Measurements from ENCODE around the gene LZTR1. TPM values are rescaled to one million over a fixed set of nuclear protein-coding genes. Genes with fewer than 3 reads are reported as not detected.

The LZTR1 gene
- total RNA-seq, 1 donor from 2014 or later = 87.0 TPM

DNA sequence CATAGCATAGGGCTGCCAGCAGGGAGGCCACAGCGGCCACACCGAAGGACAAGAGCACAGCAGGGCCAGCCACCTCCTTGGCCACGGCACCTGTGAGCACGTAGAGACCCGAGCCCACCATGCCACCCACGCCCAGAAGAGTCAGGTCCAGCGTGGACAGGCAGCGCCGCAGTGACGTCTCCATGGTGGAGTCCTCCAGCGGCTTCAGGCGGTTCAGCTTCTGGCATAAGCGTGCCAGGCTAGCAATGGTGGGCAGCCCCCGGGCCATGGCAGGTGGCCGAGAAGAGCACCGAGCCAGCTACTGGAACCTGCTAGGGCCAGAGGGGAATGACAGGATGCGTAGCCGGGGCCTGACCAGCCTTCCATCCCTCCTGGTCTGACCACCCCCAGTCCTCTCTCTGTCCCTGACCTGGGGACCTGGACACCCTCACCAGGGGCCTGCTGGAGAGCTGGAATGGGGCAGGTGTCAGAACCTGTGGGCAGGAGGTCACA lies 49.5 kb downstream of the LZTR1 start:
- H3K27me3 Mint-ChIP-seq (ENCODE audit: low read depth) = no peaks in the 10 kb centered on the region
- no peak overlapping the region for H3K27ac Mint-ChIP-seq (ENCODE audit: unreplicated experiment)
- peak overlapping the region; percentile 9 for H3K4me3 Mint-ChIP-seq (ENCODE audit: unreplicated experiment)
- TF ChIP-seq, protein P1, sequence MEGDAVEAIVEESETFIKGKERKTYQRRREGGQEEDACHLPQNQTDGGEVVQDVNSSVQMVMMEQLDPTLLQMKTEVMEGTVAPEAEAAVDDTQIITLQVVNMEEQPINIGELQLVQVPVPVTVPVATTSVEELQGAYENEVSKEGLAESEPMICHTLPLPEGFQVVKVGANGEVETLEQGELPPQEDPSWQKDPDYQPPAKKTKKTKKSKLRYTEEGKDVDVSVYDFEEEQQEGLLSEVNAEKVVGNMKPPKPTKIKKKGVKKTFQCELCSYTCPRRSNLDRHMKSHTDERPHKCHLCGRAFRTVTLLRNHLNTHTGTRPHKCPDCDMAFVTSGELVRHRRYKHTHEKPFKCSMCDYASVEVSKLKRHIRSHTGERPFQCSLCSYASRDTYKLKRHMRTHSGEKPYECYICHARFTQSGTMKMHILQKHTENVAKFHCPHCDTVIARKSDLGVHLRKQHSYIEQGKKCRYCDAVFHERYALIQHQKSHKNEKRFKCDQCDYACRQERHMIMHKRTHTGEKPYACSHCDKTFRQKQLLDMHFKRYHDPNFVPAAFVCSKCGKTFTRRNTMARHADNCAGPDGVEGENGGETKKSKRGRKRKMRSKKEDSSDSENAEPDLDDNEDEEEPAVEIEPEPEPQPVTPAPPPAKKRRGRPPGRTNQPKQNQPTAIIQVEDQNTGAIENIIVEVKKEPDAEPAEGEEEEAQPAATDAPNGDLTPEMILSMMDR (IDR thresholded peaks at IDR 0.05) = no peak
- H3K9me3 Mint-ChIP-seq (ENCODE audit: low read depth) = no peaks in the 10 kb centered on the region
- H3K4me1 Mint-ChIP-seq (ENCODE audit: low read depth) = peaks cover 16% of the 10 kb centered on the region
- DNase-seq (ENCODE audit: low spot score) = no peak
- no peaks in the 10 kb centered on the region for H3K36me3 Mint-ChIP-seq (ENCODE audit: low read depth)

DNA sequence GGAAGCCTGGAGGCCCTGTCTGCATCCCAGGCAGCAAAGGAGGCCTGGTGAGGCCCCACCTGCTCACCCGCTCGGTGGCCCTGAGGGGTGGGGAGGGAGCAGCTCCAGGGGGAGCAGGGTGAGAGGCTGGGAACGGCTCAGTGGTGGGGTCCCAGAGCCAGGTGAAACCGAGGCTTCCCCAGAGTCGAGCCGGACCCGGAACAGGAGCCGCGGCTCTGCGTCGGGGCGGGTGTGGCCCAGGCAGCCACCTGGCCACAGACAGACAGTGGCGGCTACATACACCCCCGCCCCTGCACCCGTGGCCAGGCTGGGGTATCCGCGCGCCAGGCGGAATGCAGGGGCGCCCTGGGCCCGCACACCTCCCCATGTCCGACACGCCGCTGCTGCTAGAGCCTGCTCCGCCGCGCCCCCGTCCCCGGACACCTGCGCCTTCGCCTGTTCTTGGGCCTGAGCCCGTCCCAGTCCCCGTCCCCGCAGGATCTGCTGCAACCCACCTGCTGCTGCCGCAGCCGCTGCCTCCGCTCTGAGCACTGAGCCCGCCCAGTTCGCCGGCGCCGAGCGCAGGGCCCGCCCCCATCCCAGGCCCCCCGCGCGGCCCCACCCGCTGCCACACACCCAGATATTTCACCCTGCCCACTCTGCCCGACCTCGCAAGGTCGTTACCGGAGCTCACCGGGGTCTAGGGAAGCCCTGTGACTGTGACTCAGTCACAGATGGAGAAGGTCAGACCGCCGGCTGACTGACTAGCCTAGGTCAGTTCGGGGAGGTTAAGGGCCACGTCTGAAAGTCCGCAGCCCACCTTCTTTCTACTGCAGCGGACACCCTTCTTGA lies 50.2 kb downstream of the LZTR1 start, which contains the start of gene SLC7A4:
SLC7A4 (minus strand) TSS at position 525 of the 831 bp plus-strand sequence. CDS start 749 bp downstream, outside the sequence.
- Mint-ChIP-seq H3K36me3 (ENCODE audit: low read depth) (no peaks in the 10 kb centered on the region), H3K27ac (ENCODE audit: unreplicated experiment) (no peak within 1 kb of the TSS), H3K4me3 (ENCODE audit: unreplicated experiment) (peak within 1 kb of the TSS; percentile 33), H3K27me3 (ENCODE audit: low read depth) (no peaks in the 10 kb centered on the region), H3K4me1 (ENCODE audit: low read depth) (peaks cover 13% of the 10 kb centered on the region), H3K9me3 (ENCODE audit: low read depth) (no peaks in the 10 kb centered on the region)
- TF ChIP-seq, protein P1 (IDR thresholded peaks at IDR 0.05) = no peak
- no peak for DNase-seq (ENCODE audit: low spot score)

DNA sequence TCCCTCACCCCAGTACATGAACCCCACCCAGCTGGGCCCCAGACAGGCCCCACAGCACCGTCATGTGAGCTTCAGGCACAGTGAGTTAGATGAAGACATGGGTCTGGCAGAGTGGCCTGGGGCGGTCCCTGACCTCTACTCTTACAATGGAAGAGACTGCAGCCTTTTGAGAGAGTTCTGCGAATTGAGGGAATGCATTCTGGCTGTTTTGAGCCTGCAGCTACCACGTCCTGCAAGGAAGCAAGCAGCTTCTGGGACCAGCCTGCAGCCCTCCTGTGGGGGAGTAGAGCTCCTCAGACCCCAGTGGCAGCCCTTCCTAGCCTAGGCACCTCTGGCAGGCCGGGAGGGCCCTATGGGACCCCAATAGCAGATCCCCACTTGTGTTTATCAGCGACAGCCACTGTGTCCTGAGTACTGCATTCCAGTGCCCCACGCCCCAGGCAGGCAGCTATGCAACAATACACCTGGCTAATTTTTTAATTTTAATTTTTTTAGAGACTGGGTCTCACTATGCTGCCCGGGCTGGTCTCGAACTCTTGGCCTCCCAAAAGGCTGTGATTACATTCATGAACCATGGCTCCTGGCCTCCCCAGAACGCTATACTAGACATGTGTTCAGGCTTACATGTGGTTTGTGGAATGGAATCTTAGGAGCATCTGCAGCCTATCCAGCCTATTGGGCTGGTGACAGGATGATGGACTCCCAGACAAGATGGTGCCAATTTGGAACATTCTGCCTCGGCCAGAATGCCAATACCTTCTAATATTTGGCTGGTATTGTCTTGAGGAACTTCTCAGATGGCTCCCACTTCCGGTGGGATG lies 51.0 kb downstream of the LZTR1 start:
- H3K9me3 Mint-ChIP-seq (ENCODE audit: low read depth) = no peaks in the 10 kb centered on the region
- peaks cover 15% of the 10 kb centered on the region for H3K4me1 Mint-ChIP-seq (ENCODE audit: low read depth)
- DNase-seq (ENCODE audit: low spot score) = no peak
- H3K36me3 Mint-ChIP-seq (ENCODE audit: low read depth) = no peaks in the 10 kb centered on the region
- TF ChIP-seq, protein P1 (IDR thresholded peaks at IDR 0.05) = no peak
- H3K27me3 Mint-ChIP-seq (ENCODE audit: low read depth) = no peaks in the 10 kb centered on the region
- no peak overlapping the region for H3K27ac Mint-ChIP-seq (ENCODE audit: unreplicated experiment)
- no peak overlapping the region for H3K4me3 Mint-ChIP-seq (ENCODE audit: unreplicated experiment)

DNA sequence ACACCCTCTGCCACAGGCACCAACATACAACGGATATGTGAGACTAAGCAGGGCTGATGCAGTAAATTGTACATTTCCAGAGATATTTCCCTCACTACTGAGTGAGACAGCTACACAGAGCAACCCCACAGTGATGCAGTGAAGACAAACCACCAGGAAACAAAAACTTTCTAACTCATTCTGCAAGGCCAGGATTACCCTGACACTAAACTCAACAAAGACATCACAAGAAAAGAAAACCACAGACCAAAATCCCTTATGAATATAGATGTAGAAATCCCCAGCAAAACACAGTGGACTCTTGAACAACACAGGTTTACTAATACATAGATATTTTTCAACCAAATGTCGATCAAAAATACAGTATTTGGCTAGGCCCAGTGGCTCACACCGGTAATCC lies 51.8 kb downstream of the LZTR1 start:
- H3K9me3 Mint-ChIP-seq (ENCODE audit: low read depth) = no peaks in the 10 kb centered on the region
- no peaks in the 10 kb centered on the region for H3K27me3 Mint-ChIP-seq (ENCODE audit: low read depth)
- no peak overlapping the region for H3K27ac Mint-ChIP-seq (ENCODE audit: unreplicated experiment)
- no peak overlapping the region for H3K4me3 Mint-ChIP-seq (ENCODE audit: unreplicated experiment)
- H3K36me3 Mint-ChIP-seq (ENCODE audit: low read depth) = no peaks in the 10 kb centered on the region
- H3K4me1 Mint-ChIP-seq (ENCODE audit: low read depth) = peaks cover 22% of the 10 kb centered on the region
- no peak for DNase-seq (ENCODE audit: low spot score)
- TF ChIP-seq, protein P1 (IDR thresholded peaks at IDR 0.05) = no peak

DNA sequence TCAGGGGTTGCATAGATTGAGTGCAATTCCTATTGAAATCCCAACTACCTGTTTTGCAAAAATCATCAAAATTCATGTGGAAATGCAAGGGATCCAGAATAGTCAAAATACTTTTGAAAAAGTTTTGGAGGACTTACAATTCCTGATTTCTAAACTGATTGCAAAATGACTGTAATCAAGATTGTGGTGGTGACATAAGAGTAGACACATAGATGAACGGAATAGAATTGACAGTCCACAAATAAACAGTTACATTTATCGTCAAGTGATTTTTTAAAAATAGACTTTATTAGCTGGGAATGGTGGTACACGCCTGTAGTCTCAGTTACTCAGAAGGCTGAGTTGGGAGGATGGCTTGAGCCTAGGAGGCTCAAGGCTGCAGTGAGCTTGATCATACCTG lies 52.9 kb downstream of the LZTR1 start:
- H3K36me3 Mint-ChIP-seq (ENCODE audit: low read depth) = no peaks in the 10 kb centered on the region
- H3K9me3 Mint-ChIP-seq (ENCODE audit: low read depth) = no peaks in the 10 kb centered on the region
- H3K27ac Mint-ChIP-seq (ENCODE audit: unreplicated experiment) = no peak overlapping the region
- TF ChIP-seq, protein P1 (IDR thresholded peaks at IDR 0.05) = no peak
- H3K27me3 Mint-ChIP-seq (ENCODE audit: low read depth) = no peaks in the 10 kb centered on the region
- peaks cover 25% of the 10 kb centered on the region for H3K4me1 Mint-ChIP-seq (ENCODE audit: low read depth)
- DNase-seq (ENCODE audit: low spot score) = no peak
- no peak overlapping the region for H3K4me3 Mint-ChIP-seq (ENCODE audit: unreplicated experiment)
